Colonic mucosa (tissue), 4 donors: ENCODE data around the gene TAF9B. TPM values are rescaled to one million over a fixed set of nuclear protein-coding genes. Genes with fewer than 3 reads are reported as not detected.

Experiments used
- DNase-seq: peaks from one replicate; pipeline ENCODE4 v3.0.0-alpha.2; 2020
- H3K27ac ChIP-seq: fragments of 200-600 bp; one replicate; pipeline ENCODE4 v1.8.0; 2021
- H3K27me3 ChIP-seq: fragments of 200-600 bp; one replicate; pipeline ENCODE4 v1.8.0; 2021
- H3K36me3 ChIP-seq: fragments of 200-600 bp; one replicate; pipeline ENCODE4 v1.8.0; 2021
- H3K4me1 ChIP-seq: fragments of 200-600 bp; one replicate; pipeline ENCODE4 v1.8.0; 2021; ENCODE audit warnings: mild to moderate bottlenecking
- H3K4me3 ChIP-seq: fragments of 200-600 bp; one replicate; pipeline ENCODE4 v1.8.0; 2021
- H3K9ac ChIP-seq, 2 donors: one replicate each; pipeline ENCODE4 v1.7.0; 2013; ENCODE audit warnings: control low read depth in 2 of 2, low read depth in 2 of 2, low read length in 2 of 2
- H3K9me3 ChIP-seq: fragments of 200-600 bp; one replicate; pipeline ENCODE4 v1.8.0; 2021
- intact Hi-C: fragments of 100-400 bp; cut with DNase I; formaldehyde crosslinking; loops from one replicate; pipeline ENCODE4 v1.14.1; 2022
- total RNA-seq, 2 donors: library from RNA; stranded (reverse); fragmentation: NEBNext Ultra II Directional in 1 of 2; extraction: Animal tissue kit (Norgen Biotek cat#: 25700) in 1 of 2; gene quantifications; one replicate each; pipeline ENCODE4 v1.2.1, GENCODE V29; 2021
- TF ChIP-seq, protein P1 (sequence below): fragments of 200-600 bp; IDR thresholded peaks from one replicate; pipeline ENCODE4 v1.8.0; 2022; ENCODE audit warnings: antibody characterized with exemption, mild to moderate bottlenecking
- donor health status: healthy.
- donor health status: DM: no; HTN: no; CAD: no.
- donor health status: DM: no; HTN: no; CAD: no.

TAF9B gene
- total RNA-seq, 2 donors from 2014 or later, result 5.8 to 6.3 TPM

DNA sequence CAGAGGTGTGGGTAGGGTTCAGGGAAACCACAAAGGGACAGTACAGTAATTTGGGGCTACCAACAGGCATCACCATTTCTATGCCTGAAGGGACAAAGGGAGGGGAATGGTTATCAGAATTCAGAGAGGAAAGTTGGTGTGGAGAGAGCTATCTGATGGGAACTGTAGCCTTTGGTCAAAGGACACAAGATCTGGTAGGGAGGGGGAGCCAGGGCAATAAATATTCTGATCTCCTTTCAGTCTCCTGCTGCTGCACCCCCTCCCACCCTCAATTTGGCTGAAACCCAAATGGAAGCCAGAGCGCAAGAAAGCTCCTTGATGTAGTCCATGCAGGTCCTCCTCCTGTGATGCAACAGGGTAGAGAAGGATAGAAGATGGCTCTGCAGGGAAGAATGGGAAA lies 20.8 kb downstream of the TAF9B start:
- intact Hi-C loops, result no loop called here
- Histone ChIP-seq H3K9me3 (no peaks in the 10 kb centered on the region), H3K27me3 (no peaks in the 10 kb centered on the region), H3K36me3 (peaks cover 14% of the 10 kb centered on the region), H3K4me3 (no peak overlapping the region), H3K4me1 (no peaks in the 10 kb centered on the region), H3K27ac (no peak overlapping the region), H3K9ac (no peak overlapping the region)
- TF ChIP-seq, protein P1, sequence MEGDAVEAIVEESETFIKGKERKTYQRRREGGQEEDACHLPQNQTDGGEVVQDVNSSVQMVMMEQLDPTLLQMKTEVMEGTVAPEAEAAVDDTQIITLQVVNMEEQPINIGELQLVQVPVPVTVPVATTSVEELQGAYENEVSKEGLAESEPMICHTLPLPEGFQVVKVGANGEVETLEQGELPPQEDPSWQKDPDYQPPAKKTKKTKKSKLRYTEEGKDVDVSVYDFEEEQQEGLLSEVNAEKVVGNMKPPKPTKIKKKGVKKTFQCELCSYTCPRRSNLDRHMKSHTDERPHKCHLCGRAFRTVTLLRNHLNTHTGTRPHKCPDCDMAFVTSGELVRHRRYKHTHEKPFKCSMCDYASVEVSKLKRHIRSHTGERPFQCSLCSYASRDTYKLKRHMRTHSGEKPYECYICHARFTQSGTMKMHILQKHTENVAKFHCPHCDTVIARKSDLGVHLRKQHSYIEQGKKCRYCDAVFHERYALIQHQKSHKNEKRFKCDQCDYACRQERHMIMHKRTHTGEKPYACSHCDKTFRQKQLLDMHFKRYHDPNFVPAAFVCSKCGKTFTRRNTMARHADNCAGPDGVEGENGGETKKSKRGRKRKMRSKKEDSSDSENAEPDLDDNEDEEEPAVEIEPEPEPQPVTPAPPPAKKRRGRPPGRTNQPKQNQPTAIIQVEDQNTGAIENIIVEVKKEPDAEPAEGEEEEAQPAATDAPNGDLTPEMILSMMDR, result no peak
- DNase-seq, result no peak

DNA sequence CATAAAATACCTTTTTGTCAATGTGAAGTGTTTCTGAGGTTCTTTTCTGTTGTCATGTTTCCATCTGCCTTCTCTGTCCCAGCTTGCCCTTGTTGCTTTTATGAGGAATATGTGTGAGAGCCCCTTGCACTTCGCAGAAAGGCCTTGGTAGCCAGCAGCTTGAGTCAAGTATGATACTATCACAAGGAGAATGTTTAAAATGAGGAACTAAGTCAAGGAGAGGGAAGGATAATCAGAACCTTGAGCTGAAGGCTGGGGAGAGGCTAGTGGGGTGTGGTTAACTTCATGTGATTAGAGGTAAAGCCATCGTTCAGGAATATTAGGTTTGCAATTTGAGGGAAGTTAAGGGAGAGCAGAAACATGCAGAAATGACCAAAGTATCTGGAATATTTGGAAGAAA lies 22.7 kb downstream of the TAF9B start:
- no peak overlapping the region for H3K9ac ChIP-seq
- no peaks in the 10 kb centered on the region for H3K4me1 ChIP-seq
- H3K27ac ChIP-seq, result no peak overlapping the region
- H3K27me3 ChIP-seq, result no peaks in the 10 kb centered on the region
- TF ChIP-seq, protein P1, result no peak
- no peaks in the 10 kb centered on the region for H3K9me3 ChIP-seq
- no peak overlapping the region for H3K4me3 ChIP-seq
- DNase-seq, result no peak
- H3K36me3 ChIP-seq, result peaks cover 11% of the 10 kb centered on the region
- intact Hi-C loops, result no loop called here

DNA sequence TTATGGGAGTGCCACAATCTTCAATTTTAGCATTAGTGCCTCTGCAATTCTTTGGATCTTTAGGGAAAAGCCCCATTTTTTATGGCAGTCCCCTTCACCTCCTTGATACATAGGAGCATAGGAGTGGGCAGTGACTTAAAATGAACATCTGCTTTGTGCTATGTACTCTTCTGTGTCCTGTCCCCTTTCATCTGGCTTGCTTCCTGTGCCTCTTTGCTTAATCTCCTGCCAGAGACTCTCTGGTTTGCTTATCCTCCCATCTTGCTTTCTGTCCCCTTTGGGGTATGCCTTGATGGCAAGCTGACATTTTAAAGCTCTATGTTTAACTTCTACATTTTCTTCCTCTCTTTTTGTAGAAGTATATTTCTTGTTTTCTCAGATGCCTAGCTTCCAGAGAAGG lies 23.1 kb downstream of the TAF9B start:
- H3K9me3 ChIP-seq, result no peaks in the 10 kb centered on the region
- intact Hi-C loops, result no loop called here
- peaks cover 11% of the 10 kb centered on the region for H3K36me3 ChIP-seq
- no peaks in the 10 kb centered on the region for H3K27me3 ChIP-seq
- H3K4me3 ChIP-seq, result no peak overlapping the region
- no peak for DNase-seq
- H3K27ac ChIP-seq, result no peak overlapping the region
- TF ChIP-seq, protein P1, result no peak
- no peak overlapping the region for H3K9ac ChIP-seq
- no peaks in the 10 kb centered on the region for H3K4me1 ChIP-seq

DNA sequence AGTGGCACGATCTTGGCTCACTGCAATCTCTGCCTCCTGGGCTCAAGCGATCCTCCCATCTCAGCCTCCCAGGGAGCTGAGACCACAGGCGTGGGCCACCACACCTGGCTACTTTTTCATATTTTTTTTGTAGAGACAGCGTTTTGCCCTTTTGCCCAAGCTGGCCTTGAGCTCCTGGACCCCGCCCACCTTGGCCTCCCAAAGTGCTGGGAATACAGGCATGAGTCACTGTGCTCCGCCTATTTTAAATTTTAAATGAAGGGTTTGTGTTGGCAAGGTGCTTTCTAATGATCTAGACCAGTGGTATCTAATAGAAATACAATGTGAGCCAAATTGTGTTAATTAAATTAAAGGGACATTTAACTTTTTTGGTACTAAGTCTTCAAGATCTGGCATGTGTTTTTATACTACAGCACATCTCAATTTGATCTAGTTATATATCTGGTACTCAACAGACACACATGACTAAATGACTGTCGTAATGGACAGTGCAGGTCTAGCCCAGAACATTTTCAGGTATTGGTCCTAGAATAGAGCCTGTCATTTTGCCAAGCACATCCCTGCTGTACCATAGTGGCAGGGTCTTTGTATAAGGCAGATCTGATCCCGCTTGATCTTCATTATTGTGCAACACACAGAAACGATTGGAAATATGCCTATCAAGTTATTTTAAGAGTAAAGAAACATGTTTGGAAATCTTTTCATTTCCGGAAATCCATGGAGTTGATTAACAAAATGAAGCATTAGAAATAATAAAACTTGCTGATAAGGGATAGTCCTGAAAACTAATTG lies 28.1 kb downstream of the TAF9B start:
- H3K4me1 ChIP-seq, result no peaks in the 10 kb centered on the region
- peak; percentile 40 for DNase-seq
- no peak overlapping the region for H3K4me3 ChIP-seq
- H3K36me3 ChIP-seq, result peaks cover 11% of the 10 kb centered on the region
- no peak overlapping the region for H3K9ac ChIP-seq
- H3K27ac ChIP-seq, result no peak overlapping the region
- H3K27me3 ChIP-seq, result no peaks in the 10 kb centered on the region
- TF ChIP-seq, protein P1, result no peak
- H3K9me3 ChIP-seq, result no peaks in the 10 kb centered on the region
- intact Hi-C loops, result no loop called here

GRCh38 chrX:78109458-78109857 lies 30.0 kb downstream of the TAF9B start:
- intact Hi-C loops, result no loop called here
- TF ChIP-seq, protein P1, result no peak
- no peak overlapping the region for H3K4me3 ChIP-seq
- H3K4me1 ChIP-seq, result no peaks in the 10 kb centered on the region
- DNase-seq, result no peak
- H3K9me3 ChIP-seq, result no peaks in the 10 kb centered on the region
- no peak overlapping the region for H3K9ac ChIP-seq
- H3K27me3 ChIP-seq, result no peaks in the 10 kb centered on the region
- H3K27ac ChIP-seq, result no peak overlapping the region
- peaks cover 3% of the 10 kb centered on the region for H3K36me3 ChIP-seq
